Hindlimb muscle (tissue), 1 donor: ENCODE results near the gene CACNA1C. TPM values are rescaled to one million over a fixed set of nuclear protein-coding genes. Genes with fewer than 3 reads are reported as not detected.

Experiments used
- DNase-seq: peaks from one replicate; pipeline ENCODE4 v3.0.0-alpha.2; 2013
- polyA plus RNA-seq: library from polyadenylated mRNA; unstranded; fragments of 120-200 nt; gene quantifications from one replicate; pipeline ENCODE4 v1.2.1, GENCODE V29; 2013; ENCODE audit not compliant: insufficient read length

Gene CACNA1C
- 3.4 TPM for polyA plus RNA-seq

DNA sequence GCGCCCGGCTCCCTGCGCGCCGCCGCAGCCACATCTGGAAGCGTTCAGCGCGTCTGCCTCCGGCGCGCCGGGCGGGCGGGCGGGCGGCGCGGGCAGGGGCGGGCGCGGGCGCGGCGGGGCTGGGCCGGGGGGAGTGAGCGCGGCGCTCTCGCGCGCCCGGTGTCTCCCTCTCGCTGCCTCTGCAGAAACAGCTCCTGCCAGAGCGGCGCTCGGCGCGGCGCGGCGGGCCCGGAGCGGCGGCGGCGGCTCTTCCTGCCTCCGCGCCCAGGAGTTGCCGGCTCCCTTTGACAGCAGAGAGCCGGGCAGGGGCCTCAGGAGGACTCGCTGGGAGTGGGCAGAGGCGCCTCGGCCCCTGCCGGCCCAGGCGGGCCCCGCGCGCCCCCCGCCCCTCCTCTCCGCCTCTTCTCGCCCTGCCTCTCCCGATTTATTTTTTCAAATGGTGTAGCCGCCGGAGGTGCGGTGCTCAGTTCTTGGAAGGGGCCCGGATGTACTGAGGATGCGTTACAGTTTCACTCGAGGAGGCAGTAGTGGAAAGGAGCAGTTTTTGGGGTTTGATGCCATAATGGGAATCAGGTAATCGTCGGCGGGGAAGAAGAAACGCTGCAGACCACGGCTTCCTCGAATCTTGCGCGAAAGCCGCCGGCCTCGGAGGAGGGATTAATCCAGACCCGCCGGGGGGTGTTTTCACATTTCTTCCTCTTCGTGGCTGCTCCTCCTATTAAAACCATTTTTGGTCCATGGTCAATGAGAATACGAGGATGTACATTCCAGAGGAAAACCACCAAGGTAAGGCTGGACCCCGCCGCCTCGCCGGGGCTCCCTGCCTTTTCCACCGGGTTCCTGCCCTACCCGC, at the start of gene CACNA1C:
Gene CACNA1C (plus strand): TSS at position 162 of the 853 bp plus-strand sequence. CDS start 576 bp downstream, at position 738.
- peak; percentile 80 for DNase-seq

- no peak for DNase-seq
Observed at GRCh38 chr12:2003676-2004112, 49.1 kb upstream of the CACNA1C start.

DNA sequence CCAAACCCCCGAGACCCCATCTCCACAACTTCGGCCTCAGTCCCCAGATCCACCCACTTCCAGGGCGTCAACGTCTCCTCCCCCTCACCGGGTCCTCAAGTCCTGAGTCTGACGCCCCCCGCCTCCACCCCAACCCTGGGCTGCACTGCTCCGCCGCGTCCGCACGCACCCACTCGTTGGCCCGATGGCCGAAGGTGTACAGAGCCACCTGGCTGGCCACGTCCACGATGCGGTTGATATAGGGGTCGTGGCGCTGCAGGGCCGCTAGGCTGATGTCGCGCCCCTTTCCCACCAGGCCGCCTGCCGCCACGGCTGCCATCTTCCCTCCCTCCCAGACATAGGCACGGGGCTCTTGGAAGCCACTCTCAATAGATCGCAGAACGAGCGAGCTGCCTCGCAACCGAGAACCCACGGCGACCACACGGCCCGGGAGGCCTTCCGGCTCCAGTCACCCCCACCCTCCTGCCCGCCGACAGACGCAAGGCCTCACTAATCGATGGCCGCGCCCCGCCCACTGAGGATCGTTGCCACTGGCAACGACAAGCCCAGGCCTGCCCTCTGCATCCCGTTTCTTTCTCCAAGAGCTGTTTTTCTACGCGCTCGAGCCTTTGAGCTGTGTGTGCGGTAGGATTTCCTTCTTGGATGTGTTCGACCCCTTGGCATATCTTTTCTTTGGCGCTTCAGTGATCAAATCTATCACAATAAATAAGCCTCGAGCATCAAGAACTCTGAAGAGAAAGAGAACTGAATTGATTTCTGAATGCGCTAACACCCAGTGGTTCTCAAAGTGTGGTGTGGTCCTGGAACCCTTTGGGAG, 48.5 kb upstream of the CACNA1C start, which contains the start of gene DCP1B:
Gene DCP1B (minus strand): TSS at position 345 of the 817 bp plus-strand sequence. CDS start 26 bp downstream, at position 319.
- DNase-seq, result peak; percentile 97

GRCh38 chr12:2008677-2009076, 44.1 kb upstream of the CACNA1C start:
- no peak for DNase-seq

DNA sequence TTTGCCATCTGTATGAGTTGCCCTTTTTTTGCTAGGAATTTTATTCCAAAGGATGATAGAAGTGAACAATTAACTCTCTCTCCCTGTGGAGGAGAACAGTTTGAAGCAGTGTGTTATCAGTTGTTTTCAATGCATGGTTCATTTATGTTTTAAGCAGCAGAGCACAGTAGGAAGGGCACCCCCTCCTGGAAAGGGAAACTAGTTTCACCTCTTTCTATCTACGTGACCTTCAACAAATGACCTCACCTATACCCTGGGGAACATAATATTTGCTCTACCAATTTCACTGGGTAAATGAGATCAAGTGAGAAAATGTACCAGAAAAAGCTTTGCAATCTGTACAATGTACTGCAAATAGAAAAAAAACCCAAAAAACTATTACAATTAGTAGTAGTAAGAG, 43.2 kb upstream of the CACNA1C start:
- no peak for DNase-seq

GRCh38 chr12:2011643-2012607, 40.9 kb upstream of the CACNA1C start:
- no peak for DNase-seq

DNA sequence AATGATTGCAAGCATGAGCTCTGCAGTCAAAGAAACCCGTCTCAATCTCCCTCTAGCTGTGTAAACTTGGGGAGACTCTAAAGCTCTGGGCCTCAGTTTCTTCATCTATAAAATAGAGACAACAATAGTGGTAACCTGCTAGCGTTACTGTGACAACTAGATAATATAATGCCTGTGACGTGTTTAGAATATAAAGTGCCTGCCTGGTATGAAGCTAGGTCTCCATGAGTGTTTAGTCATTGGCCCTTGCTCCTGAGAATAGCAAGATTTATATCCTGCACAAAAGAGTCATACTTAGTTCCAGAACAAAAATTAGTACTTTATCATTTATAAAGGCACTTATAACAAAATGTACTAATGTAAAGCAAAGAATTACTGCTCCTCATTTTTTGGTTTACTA, 39.7 kb upstream of the CACNA1C start:
- no peak for DNase-seq

GRCh38 chr12:2013527-2014223, 39.1 kb upstream of the CACNA1C start:
- DNase-seq, result no peak

GRCh38 chr12:2014231-2014630, 38.6 kb upstream of the CACNA1C start:
- no peak for DNase-seq

- no peak for DNase-seq
Observed at GRCh38 chr12:2016862-2017545, 35.8 kb upstream of the CACNA1C start.

GRCh38 chr12:2017546-2018337, 35.0 kb upstream of the CACNA1C start:
- DNase-seq, result no peak

DNA sequence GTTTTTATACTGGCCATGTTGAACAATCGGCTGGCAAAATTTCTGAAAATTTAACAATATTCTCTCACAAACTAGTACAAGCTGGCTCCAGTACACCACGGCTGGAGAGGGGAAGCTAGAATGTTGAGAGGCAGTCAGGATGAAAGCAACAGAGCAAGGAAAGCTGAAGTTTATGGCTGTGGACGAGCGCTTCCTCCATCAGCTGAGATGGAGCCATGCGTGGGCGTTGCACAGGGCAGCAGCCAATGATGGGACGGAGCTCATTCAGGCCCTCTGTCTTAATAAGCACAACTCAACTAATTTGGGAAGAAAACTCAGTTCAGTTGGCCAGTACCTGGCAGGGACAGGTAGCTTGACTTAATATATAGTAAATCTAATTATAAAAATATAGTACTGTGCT, 34.4 kb upstream of the CACNA1C start:
- DNase-seq, result no peak

DNA sequence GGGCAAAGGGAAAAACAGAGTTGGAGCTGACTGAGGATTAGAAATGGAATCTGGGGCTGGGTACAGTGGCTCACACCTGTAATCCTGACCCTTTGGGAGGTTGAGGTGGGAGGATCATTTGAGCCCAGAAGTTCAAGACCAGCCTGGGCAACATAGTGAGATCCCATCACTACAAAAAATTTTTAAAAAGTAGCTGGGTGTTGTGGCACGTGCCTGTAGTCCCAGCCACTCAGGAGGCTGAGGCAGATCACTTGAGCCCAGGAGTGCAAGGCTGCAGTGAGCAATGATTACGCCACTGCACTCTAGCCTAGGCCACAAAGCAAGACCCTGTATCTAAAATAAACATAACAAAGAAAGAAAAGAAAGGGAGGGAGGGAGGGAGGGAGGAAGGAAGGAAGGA, 33.7 kb upstream of the CACNA1C start:
- no peak for DNase-seq

DNA sequence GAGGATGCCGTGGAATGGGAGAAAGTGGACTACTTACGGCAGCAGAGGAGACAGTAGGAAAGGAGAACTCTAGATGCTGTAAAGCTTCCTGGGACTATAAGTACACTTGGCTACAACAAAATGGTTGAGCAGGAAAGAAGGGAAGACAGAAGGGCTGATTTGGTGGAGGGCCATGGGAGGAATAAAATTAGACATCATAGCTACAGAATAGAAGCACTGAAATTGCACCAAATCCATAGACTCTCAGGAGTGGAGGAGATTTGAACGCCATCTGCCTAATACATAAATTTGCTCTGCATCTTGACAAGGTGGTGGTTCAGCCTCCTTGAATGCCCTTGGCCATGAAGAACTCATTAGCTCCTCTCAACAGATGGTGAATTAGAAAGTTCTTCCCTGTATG, 32.3 kb upstream of the CACNA1C start:
- no peak for DNase-seq

GRCh38 chr12:2023365-2023764, 29.4 kb upstream of the CACNA1C start:
- no peak for DNase-seq

DNA sequence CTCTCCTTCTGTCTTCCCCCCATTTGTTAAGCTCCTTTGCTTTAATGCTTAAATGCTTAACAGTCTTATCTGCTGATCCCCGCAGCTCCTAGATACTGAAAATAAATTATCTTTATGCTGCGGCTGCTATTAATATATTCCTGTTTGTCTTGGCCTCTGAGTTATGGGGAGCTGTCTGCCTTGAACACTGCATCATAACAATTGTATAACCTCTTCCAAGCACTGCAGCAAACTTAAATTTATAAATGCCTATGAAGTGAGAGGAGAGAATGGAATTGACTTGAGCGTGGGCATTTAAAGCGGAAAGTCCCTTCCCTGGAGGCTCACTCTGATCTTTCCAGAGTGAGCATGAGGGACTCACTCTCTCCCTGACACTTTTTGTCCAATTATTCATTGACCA, 25.4 kb upstream of the CACNA1C start:
- DNase-seq, result no peak

DNA sequence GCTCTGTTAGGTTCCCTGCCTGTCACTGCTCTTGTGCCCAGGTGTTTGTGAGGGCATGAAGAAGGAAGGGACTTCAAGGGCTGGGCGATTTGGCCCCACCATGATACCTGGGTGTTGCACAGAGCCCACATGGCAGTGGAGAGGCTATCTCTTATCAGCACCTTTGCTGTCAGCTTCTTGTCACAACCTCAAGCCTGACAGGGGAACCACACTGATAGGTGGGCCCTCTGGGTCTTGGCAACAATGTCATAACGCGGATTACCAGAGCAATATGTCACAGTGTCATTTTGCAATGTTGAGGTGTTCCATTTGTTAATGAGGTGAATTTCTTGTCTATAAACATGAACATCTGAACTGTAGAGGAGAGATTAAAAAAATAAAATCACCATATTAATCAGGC, 22.9 kb upstream of the CACNA1C start:
- no peak for DNase-seq

DNA sequence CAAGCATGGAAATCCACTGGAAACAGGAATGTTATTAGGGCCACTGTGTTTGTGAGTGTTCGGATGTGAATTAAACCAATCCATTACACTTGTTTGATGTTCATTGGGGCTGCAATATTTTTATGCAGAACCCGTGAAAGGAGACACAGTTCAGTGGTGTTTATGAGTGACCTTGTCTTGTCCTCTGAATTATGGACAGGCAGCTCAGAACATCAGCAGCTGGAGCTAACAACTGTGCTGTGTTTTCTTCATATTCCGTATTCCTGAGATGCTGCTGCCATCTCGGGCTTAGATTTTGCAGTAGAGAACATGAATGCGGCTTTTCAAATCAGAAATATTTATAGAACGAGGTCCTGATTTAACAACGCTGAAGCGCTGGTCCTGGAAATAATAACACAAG, 20.3 kb upstream of the CACNA1C start:
- no peak for DNase-seq

GRCh38 chr12:2034633-2035430, 18.0 kb upstream of the CACNA1C start:
- DNase-seq, result peak; percentile 88
